Activated T-helper 9 cell treated with anti-CD3 and anti-CD28 coated beads, Interleukin-2, amount 50 U/mL, for 16 hours (primary cell): ENCODE results near the gene MED14.

Experiments used
- DNase-seq: peaks from one replicate; pipeline ENCODE4 v3.0.0-alpha.2; 2020; ENCODE audit warnings: low read depth

Gene MED14

DNA sequence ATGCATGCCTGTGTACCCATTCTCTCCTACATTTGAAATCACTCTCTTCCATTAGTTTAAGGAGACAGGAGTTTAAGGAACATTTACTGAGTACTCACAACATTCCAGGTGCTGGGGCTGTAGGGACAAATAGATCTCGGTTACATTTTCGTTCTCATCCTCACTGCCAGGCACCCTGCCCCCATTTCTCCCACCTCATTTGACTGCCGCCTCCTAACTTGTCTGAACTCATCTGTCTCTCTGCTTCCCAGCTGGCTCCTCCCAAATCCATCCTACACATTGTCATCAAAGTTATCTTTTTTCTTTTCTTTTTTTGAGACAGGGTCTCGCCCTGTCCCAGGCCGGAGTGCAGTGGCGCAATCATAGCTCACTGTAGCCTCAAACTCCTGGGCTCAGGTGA, 131.9 kb downstream of the MED14 start:
- no peak for DNase-seq
